ENCODE data around the gene RUNX3.

DNA sequence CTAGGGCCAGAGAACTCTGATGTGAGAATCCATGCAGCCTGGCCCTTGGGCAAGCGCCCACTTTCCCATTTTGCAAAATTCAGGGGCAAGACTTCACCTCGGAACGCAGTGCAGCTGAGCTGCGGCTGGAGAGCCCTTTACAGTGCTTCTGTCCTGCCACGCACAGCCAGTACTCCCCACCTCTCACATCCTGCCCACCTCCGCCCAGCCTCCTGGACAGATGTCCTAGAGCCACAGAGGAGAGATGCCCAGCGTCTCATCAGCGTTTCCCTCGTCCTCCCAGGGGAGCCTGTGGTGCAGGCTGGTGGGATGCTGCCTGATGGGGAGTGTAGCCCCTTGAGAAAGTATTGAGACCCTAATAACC, 29.6 kb downstream of the RUNX3 start:
- peak; percentile 67 for TF ChIP-seq POLR2AphosphoS5 (IDR thresholded peaks at IDR 0.05; ENCODE audit: borderline replicate concordance, low read depth, low read length)
- no peak for TF ChIP-seq EZH2 (IDR thresholded peaks at IDR 0.05)
- no peak for TF ChIP-seq FOXP2 (optimal IDR thresholded peaks at IDR 0.05; ENCODE audit: control extremely low read depth, extremely low read length, insufficient read depth)
